ENCODE data around the gene ASTN1.

Gene ASTN1

DNA sequence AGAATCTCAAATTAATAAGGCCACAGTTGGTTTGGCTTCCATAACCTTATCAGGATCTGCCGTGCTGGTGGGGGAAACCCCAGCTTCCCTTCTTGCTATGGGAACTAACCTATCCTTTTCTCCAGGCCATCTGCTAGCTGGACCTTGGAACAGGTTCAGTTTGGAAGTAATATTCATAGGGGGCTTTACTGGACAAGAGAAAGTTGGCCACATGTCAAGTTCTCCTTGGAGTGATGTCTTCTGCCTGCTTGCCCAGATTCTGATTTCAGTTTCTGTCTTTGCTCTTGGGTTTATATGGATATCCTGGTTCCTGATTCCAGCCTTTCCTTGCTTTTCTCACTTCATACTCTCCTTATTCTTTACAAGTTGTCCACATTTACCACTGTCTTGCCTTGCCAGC, 279.6 kb downstream of the ASTN1 start:
- in situ Hi-C loops (cut with MboI; ENCODE audit: low sequenced_read_pairs): no loop called here

DNA sequence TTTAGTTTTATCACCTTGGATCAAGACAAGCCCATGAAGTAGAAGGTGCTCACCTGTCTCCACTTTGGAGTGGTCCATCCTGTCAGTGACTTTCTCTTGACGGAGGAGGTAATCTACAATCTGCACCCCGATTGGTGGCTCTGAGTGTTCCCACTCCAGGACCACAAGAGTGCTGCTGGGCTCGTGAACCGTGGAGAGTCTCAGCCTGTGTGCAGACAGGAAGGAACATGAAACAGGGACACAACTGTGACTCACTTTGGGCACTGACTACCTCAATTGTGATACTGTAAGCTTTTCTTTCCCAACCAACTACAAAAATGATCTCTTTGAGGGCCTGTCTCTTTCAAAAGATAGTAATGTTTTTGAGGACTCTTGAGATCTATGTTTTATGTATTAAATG, 280.2 kb downstream of the ASTN1 start:
- in situ Hi-C loops (cut with MboI; ENCODE audit: low sequenced_read_pairs): no loop called here

- in situ Hi-C loops (cut with MboI; ENCODE audit: low sequenced_read_pairs): no loop called here
These were observed 283.4 kb downstream of the ASTN1 start for GRCh38 chr1:176880955-176881595.

DNA sequence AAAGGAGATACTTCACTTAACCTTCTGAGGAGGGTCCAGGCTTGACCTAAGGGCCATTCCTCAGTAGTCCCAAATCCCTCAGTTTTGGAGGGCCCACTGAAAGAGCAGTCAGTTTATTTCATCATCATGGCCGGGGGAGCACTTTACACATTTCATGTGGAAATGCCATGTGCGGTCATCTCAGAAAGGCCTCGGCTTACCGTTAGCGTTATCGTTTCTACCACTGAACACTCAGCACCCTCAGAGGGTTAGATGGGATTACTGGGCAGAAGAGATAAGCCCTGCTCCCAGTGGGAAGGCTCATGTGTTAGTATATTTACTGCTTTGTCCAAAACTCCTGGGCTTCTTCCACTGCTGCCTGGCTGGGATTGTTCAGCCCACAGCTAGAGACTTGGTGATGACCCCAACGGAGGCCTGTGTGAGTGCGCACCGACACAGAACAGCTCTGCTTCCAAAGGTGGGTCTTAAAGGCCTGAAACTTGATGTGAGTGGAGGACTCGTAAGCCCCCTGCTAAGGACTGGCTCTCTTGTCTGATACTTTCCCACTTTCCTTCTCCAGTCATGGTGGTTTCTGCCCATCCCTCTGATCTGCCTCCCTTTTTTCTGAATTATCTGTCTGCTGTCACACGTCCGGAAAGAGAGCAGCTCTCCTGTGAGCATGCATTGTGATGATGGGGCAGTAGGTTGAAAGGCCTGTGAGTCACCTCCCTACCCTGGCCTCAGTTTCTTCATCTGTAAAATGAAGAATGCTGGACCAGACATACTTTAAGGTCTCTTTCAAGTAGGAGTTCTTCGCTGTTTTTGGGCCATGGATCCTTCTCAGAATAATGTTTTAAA, 284.5 kb downstream of the ASTN1 start:
- in situ Hi-C loops (cut with MboI; ENCODE audit: low sequenced_read_pairs): no loop called here

GRCh38 chr1:176878750-176879536, 285.6 kb downstream of the ASTN1 start:
- in situ Hi-C loops (cut with MboI; ENCODE audit: low sequenced_read_pairs): no loop called here

DNA sequence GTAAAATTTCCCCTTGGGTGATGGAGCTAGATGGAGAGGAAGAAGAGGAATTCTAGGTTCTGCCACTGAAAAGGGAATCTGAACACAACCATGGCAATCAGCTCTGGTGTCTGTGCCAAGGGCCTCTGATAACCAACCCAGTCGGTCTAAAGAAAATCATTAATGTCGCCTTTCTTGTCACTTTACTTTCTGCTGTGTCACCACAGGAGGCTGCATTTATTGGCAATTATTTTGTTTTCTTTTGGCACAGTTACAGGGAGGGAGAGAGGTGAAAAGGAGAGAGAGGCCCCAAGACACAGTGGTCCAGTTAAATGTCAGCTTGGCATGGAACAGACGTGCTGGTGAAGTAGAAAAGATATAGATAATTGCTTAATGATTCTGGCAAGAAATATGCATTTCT, 287.0 kb downstream of the ASTN1 start:
- in situ Hi-C loops (cut with MboI; ENCODE audit: low sequenced_read_pairs): no loop called here

GRCh38 chr1:176876966-176877515, 287.5 kb downstream of the ASTN1 start:
- in situ Hi-C loops (cut with MboI; ENCODE audit: low sequenced_read_pairs): no loop called here

GRCh38 chr1:176869577-176869976, 294.9 kb downstream of the ASTN1 start:
- in situ Hi-C loops (cut with MboI; ENCODE audit: low sequenced_read_pairs): loop anchor here (25.0 kb wide), 1 partner anchor 307 kb away; no protein-coding TSS in a partner anchor

GRCh38 chr1:176866011-176866714, 298.3 kb downstream of the ASTN1 start:
- in situ Hi-C loops (cut with MboI; ENCODE audit: low sequenced_read_pairs): loop anchor here (25.0 kb wide), 1 partner anchor 304 kb away; no protein-coding TSS in a partner anchor

- in situ Hi-C loops (cut with MboI; ENCODE audit: low sequenced_read_pairs): loop anchor here (25.0 kb wide), 1 partner anchor 302 kb away; no protein-coding TSS in a partner anchor
These were observed 300.3 kb downstream of the ASTN1 start for GRCh38 chr1:176864211-176864610.

GRCh38 chr1:176863613-176864012, 300.9 kb downstream of the ASTN1 start:
- in situ Hi-C loops (cut with MboI; ENCODE audit: low sequenced_read_pairs): loop anchor here (25.0 kb wide), 1 partner anchor 301 kb away; no protein-coding TSS in a partner anchor

- in situ Hi-C loops (cut with MboI; ENCODE audit: low sequenced_read_pairs): loop anchor here (25.0 kb wide), 1 partner anchor 296 kb away; no protein-coding TSS in a partner anchor
These were observed 306.0 kb downstream of the ASTN1 start for GRCh38 chr1:176858433-176858916.

DNA sequence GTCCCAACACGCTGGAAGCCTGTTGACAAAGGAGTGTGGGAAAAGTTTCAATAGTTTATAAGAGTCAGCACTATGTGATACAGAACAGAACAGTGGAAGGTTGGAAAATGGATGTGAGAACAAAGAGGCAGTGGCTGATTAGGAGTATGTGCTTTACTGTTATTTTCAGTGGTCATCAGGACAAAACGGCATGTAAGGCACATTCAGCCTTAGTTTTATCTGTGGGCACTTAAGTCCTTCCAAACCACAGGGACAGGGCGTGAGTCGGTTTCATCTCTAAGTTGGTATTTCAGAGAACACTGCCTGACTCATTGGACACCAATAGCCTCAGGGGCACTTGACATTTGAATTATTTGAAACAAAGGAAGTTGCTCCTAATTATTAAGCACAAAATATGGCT, 306.9 kb downstream of the ASTN1 start:
- in situ Hi-C loops (cut with MboI; ENCODE audit: low sequenced_read_pairs): loop anchor here (25.0 kb wide), 1 partner anchor 295 kb away; no protein-coding TSS in a partner anchor

DNA sequence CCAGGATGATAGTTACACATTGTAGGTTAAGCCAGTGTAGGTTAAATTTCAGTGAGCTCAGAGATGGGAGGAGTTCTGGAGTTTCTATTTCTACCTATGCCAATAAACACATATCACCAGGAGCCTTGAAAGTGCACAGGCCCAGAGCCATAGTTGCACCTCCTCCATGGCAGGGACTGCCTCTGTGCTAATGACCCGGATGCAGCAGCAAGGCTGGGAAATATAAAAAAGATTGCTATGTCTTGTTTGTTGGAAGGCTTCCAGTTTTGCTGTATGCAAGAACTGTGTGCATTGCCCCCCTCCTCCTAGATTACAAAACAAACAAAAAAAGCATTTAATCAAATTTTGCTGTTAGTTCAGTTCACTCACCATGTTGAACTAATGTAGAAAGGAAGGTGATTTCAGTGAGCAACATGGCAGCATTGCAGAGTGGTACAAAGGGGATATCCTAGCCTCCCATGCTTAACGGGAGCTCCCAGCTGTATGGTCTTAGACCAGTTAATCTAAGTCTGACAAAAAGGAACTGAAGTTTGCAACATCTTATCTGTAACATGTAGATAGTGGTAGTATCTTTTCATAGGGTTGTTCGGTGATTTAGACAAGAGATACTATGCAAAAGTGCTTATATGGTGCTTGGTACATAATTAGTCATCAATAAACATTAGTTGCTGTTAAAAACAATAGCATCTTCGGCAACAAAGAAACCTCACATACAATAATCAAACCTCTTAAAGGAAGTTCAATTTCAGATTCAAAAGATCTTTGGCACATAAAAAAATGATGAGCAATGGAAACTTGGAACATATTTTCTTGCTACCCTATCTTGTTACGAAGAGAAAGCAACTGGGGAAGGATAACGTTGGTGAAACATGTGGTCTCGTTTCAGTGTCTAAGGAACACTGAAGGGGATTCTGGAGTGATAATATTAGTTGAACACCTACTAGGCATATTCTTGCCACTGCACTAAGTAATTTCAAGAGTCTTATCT, 309.5 kb downstream of the ASTN1 start:
- in situ Hi-C loops (cut with MboI; ENCODE audit: low sequenced_read_pairs): loop anchor here (25.0 kb wide), 1 partner anchor 293 kb away; no protein-coding TSS in a partner anchor

DNA sequence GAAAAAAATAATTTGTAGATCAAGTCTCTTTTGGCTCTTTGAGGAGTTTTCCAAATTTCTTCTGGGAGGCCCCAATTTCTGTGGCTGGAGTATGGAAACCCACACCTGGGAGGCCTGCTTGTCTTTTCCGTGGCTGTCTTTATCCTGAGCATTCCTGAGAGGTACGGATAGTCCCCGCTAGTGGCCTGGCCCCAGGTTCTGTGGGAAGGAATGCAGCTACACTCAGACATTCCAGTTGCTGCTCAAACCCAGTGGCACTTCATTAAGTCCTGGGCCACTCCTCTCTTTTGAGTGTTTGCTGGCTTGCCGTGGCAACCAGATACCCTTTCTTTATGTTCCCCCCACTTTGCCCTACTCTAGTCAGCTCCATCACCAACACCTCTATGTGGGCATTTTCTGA, 310.4 kb downstream of the ASTN1 start:
- in situ Hi-C loops (cut with MboI; ENCODE audit: low sequenced_read_pairs): loop anchor here (25.0 kb wide), 1 partner anchor 292 kb away; no protein-coding TSS in a partner anchor

DNA sequence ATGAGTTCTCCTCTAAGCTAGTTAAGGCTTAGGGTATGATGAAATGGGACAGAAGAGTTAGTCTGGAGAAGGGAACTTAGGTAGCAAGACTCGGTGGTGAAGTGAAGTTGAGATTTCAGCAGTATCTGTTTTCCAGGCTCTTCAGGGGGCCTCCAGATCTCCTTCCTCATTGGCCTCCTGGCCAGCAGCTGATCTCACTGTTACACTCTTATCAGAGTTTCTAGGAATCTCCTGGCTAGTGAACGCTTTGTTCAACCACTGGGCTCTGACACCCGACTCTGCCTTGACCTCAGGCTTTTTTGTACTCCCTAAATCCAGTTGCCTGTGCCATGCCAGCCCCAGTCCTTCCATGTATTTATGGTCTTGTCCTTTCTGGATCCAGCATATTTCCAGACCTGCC, 311.0 kb downstream of the ASTN1 start:
- in situ Hi-C loops (cut with MboI; ENCODE audit: low sequenced_read_pairs): loop anchor here (25.0 kb wide), 1 partner anchor 291 kb away; no protein-coding TSS in a partner anchor

GRCh38 chr1:176852124-176852523, 312.4 kb downstream of the ASTN1 start:
- in situ Hi-C loops (cut with MboI; ENCODE audit: low sequenced_read_pairs): loop anchor here (25.0 kb wide), 1 partner anchor 290 kb away; no protein-coding TSS in a partner anchor

DNA sequence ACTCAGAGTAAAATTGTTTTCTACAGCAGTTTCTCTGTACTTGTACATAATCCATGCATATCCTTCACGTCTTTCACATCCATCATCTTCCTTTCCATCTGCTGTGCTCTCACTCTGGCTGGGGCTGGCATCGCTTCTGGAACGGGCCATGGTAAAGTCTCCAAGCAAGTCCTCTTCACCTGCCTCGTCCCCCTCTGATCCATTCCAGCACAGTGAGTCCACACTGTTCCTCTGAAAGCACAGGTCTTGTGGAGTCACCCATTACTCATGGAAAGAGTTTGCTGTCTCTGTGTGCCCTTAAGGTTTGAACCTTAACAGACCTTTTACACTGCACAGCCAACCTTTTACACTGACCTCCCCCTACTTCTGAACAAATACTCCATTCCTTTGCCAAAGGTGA, 313.6 kb downstream of the ASTN1 start:
- in situ Hi-C loops (cut with MboI; ENCODE audit: low sequenced_read_pairs): loop anchor here (25.0 kb wide), 1 partner anchor 289 kb away; no protein-coding TSS in a partner anchor
